ENCODE data around the gene LEF1. TPM values are rescaled to one million over a fixed set of nuclear protein-coding genes. Genes with fewer than 3 reads are reported as not detected.

Gene LEF1
- total RNA-seq, 2 experiments from 2014 or later, result 350 to 367 TPM

- Mint-ChIP-seq H3K27me3 (ENCODE audit: low read depth) (no peaks in the 10 kb centered on the region), H3K36me3 (ENCODE audit: low read depth) (no peaks in the 10 kb centered on the region), H3K27ac (no peak overlapping the region), H3K4me1 (ENCODE audit: low read depth) (peaks cover 29% of the 10 kb centered on the region), H3K9me3 (no peaks in the 10 kb centered on the region), H3K4me3 (no peak overlapping the region)
- intact Hi-C loops (cut with micrococcal nuclease), result loop anchor here (5.0 kb wide), 1 partner anchor 378 kb away; no protein-coding TSS in a partner anchor
- DNase-seq, result no peak
- CTCF ChIA-PET, result interaction anchor here (0.6 to 1.0 kb wide), 4 partner anchors 58 to 175 kb away, joined by 3 to 5 read pairs (median 4); no protein-coding TSS in a partner anchor
Observed at GRCh38 chr4:108193886-108194672, 25.3 kb upstream of the LEF1 start.

DNA sequence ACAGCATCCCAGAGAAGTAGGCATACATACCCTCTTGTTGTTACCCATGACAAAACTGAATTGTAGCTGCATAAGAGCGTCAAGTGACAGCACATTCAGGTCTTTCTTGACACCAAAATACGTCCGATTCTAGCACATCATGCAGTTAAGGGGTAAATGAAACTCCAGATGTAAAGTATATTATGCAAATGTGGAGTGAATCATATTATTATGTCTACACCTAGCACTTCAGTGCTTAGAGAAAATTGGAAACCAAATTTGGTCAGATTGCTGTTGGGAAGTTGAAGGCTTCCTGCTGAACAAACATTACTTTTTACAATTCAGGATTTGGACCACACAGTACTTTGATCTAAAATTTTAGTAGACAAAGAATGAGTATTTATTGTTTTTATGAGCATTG lies 24.2 kb upstream of the LEF1 start:
- no peaks in the 10 kb centered on the region for H3K27me3 Mint-ChIP-seq (ENCODE audit: low read depth)
- no peaks in the 10 kb centered on the region for H3K9me3 Mint-ChIP-seq
- intact Hi-C loops (cut with micrococcal nuclease), result loop anchor here (5.0 kb wide), 1 partner anchor 379 kb away; no protein-coding TSS in a partner anchor
- H3K4me3 Mint-ChIP-seq, result no peak overlapping the region
- no peaks in the 10 kb centered on the region for H3K36me3 Mint-ChIP-seq (ENCODE audit: low read depth)
- no peak overlapping the region for H3K27ac Mint-ChIP-seq
- CTCF ChIA-PET, result interaction anchor here (0.8 to 1.0 kb wide), 2 partner anchors 163 to 174 kb away, joined by 4 to 5 read pairs; no protein-coding TSS in a partner anchor
- no peak for DNase-seq
- peaks cover 29% of the 10 kb centered on the region for H3K4me1 Mint-ChIP-seq (ENCODE audit: low read depth)

- no peaks in the 10 kb centered on the region for H3K36me3 Mint-ChIP-seq (ENCODE audit: low read depth)
- CTCF ChIA-PET, result no interaction called here
- H3K4me1 Mint-ChIP-seq (ENCODE audit: low read depth), result peaks cover 29% of the 10 kb centered on the region
- intact Hi-C loops (cut with micrococcal nuclease), result loop anchor here (5.0 kb wide), 1 partner anchor 380 kb away; no protein-coding TSS in a partner anchor
- no peaks in the 10 kb centered on the region for H3K9me3 Mint-ChIP-seq
- H3K27me3 Mint-ChIP-seq (ENCODE audit: low read depth), result no peaks in the 10 kb centered on the region
- no peak overlapping the region for H3K4me3 Mint-ChIP-seq
- no peak for DNase-seq
- no peak overlapping the region for H3K27ac Mint-ChIP-seq
Observed at GRCh38 chr4:108192056-108192455, 23.3 kb upstream of the LEF1 start.

- CTCF ChIA-PET, result interaction anchor here (0.6 kb wide), 1 partner anchor 69 kb away, joined by 3 read pairs; no protein-coding TSS in a partner anchor
Observed at GRCh38 chr4:108191269-108191914, 22.7 kb upstream of the LEF1 start.

GRCh38 chr4:108188770-108189169 lies 20.0 kb upstream of the LEF1 start:
- H3K4me1 Mint-ChIP-seq (ENCODE audit: low read depth), result peaks cover 32% of the 10 kb centered on the region
- H3K9me3 Mint-ChIP-seq, result no peaks in the 10 kb centered on the region
- DNase-seq, result no peak
- H3K4me3 Mint-ChIP-seq, result no peak overlapping the region
- no peaks in the 10 kb centered on the region for H3K36me3 Mint-ChIP-seq (ENCODE audit: low read depth)
- H3K27me3 Mint-ChIP-seq (ENCODE audit: low read depth), result no peaks in the 10 kb centered on the region
- intact Hi-C loops (cut with micrococcal nuclease), result no loop called here
- CTCF ChIA-PET, result interaction anchor here (0.7 kb wide), 1 partner anchor 10 kb away, joined by 3 read pairs; no protein-coding TSS in a partner anchor
- no peak overlapping the region for H3K27ac Mint-ChIP-seq

More at GRCh38 chr4:108191269-108191914, 22.7 kb upstream of the LEF1 start:
- Mint-ChIP-seq H3K4me3 (no peak overlapping the region), H3K4me1 (ENCODE audit: low read depth) (peaks cover 29% of the 10 kb centered on the region), H3K9me3 (no peaks in the 10 kb centered on the region), H3K27ac (no peak overlapping the region), H3K27me3 (ENCODE audit: low read depth) (no peaks in the 10 kb centered on the region), H3K36me3 (ENCODE audit: low read depth) (no peaks in the 10 kb centered on the region)
- intact Hi-C loops (cut with micrococcal nuclease), result loop anchor here (5.0 kb wide), 1 partner anchor 381 kb away; no protein-coding TSS in a partner anchor
- DNase-seq, result peak; percentile 30

DNA sequence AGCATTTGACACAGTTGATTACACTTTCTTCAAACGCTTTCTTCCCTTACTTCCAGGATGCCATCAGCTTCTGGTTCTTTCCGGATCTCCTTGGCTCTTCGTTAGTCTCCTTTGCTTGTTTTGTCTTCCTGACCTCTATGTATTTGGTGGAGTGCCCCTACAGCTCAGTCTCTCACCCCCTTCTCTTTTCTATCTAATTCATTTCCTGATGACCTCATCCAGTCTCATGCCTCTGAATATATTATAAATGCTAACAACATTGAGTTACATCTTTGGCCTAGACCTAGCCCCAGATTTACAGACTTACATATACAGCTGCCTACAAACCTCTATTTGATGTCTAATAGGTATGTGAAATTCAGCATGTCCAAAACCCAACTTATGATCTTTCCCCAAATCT lies 16.5 kb upstream of the LEF1 start:
- intact Hi-C loops (cut with micrococcal nuclease), result no loop called here
- CTCF ChIA-PET, result no interaction called here
- Mint-ChIP-seq H3K4me1 (ENCODE audit: low read depth) (peaks cover 19% of the 10 kb centered on the region), H3K36me3 (ENCODE audit: low read depth) (no peaks in the 10 kb centered on the region), H3K9me3 (no peaks in the 10 kb centered on the region), H3K27ac (no peak overlapping the region), H3K27me3 (ENCODE audit: low read depth) (no peaks in the 10 kb centered on the region), H3K4me3 (no peak overlapping the region)
- DNase-seq, result no peak

DNA sequence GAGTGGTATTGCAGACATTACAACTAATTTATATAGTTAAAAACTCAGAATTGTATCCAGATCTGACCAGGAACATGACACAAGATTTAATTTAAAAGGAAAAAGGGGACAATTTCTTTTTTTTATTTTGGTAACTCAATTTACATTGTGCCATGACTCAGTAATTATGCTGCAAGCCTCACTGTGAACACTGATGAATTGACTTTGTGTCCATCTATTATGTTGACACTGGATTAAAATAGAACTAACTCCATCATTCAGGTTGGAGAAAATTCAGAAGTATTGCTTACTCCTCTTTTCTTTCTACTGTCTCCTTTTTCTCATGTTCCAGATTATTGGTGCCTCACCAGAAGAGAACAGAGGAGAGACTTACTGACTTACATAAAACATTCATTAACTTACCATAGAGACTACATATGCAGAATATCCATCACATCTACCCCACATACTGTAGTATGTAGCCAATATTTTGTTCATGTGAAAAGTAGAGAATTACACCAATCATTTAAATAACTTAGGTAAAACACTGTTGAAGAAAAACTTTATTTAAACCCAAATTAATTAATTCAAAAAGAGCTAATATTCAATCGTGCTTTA lies 15.8 kb upstream of the LEF1 start:
- H3K4me3 Mint-ChIP-seq, result no peak overlapping the region
- H3K36me3 Mint-ChIP-seq (ENCODE audit: low read depth), result no peaks in the 10 kb centered on the region
- CTCF ChIA-PET, result no interaction called here
- intact Hi-C loops (cut with micrococcal nuclease), result no loop called here
- DNase-seq, result no peak
- H3K27me3 Mint-ChIP-seq (ENCODE audit: low read depth), result no peaks in the 10 kb centered on the region
- H3K27ac Mint-ChIP-seq, result no peak overlapping the region
- H3K9me3 Mint-ChIP-seq, result no peaks in the 10 kb centered on the region
- H3K4me1 Mint-ChIP-seq (ENCODE audit: low read depth), result peaks cover 20% of the 10 kb centered on the region

DNA sequence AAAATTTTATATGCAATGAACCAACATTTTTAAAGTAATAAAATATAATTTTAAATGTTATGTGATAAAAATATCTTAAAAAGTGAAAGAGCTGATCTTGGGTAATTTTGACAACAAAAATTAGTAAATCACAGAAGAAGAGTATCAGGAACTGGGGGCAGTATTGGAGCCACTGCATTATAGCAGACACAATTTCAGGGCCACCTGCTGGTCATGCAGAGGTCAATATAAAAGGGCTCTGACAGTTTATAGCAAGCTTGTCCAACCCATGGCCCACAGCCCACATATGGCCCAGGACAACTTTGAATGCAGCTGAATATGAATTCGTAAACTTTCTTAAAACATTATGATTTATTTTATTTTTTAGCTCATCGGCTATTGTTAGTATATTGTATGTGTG lies 13.0 kb upstream of the LEF1 start:
- Mint-ChIP-seq H3K27ac (no peak overlapping the region), H3K36me3 (ENCODE audit: low read depth) (peaks cover 9% of the 10 kb centered on the region), H3K4me1 (ENCODE audit: low read depth) (peaks cover 26% of the 10 kb centered on the region), H3K4me3 (no peak overlapping the region), H3K27me3 (ENCODE audit: low read depth) (no peaks in the 10 kb centered on the region), H3K9me3 (no peaks in the 10 kb centered on the region)
- CTCF ChIA-PET, result interaction anchor here (0.6 to 2.2 kb wide), 4 partner anchors 30 to 465 kb away, joined by 3 to 7 read pairs (median 3); no protein-coding TSS in a partner anchor
- intact Hi-C loops (cut with micrococcal nuclease), result no loop called here
- DNase-seq, result no peak

GRCh38 chr4:108180513-108180912 lies 11.8 kb upstream of the LEF1 start:
- H3K4me3 Mint-ChIP-seq, result no peak overlapping the region
- H3K4me1 Mint-ChIP-seq (ENCODE audit: low read depth), result peaks cover 33% of the 10 kb centered on the region
- CTCF ChIA-PET, result interaction anchor here (0.6 kb wide), 1 partner anchor 119 kb away, joined by 5 read pairs; no protein-coding TSS in a partner anchor
- H3K27me3 Mint-ChIP-seq (ENCODE audit: low read depth), result no peaks in the 10 kb centered on the region
- H3K27ac Mint-ChIP-seq, result peak overlapping the region; percentile 51
- intact Hi-C loops (cut with micrococcal nuclease), result no loop called here
- H3K36me3 Mint-ChIP-seq (ENCODE audit: low read depth), result peaks cover 17% of the 10 kb centered on the region
- no peaks in the 10 kb centered on the region for H3K9me3 Mint-ChIP-seq
- DNase-seq, result no peak

DNA sequence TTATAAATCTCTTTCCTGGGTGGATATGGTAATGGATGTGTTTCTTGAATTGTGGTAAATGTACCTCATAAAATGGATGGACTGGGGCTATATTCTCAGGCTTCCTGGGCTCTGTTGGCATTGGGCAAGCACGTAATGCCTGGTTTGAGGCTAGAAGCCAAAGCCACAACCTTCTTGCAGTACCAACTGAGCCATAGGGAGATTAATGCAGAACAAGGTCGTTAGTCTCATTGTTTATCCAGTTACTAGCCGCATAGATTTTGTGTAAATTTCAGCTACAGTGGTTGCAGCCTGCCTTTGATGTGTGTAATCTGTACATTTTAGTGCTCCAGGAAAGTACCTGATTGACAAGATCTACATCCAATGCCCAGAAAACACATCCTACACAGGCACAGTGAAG lies 7.2 kb upstream of the LEF1 start:
- CTCF ChIA-PET, result no interaction called here
- H3K27ac Mint-ChIP-seq, result no peak overlapping the region
- no peaks in the 10 kb centered on the region for H3K27me3 Mint-ChIP-seq (ENCODE audit: low read depth)
- peaks cover 34% of the 10 kb centered on the region for H3K4me1 Mint-ChIP-seq (ENCODE audit: low read depth)
- H3K36me3 Mint-ChIP-seq (ENCODE audit: low read depth), result peaks cover 19% of the 10 kb centered on the region
- H3K4me3 Mint-ChIP-seq, result no peak overlapping the region
- intact Hi-C loops (cut with micrococcal nuclease), result no loop called here
- no peak for DNase-seq
- H3K9me3 Mint-ChIP-seq, result no peaks in the 10 kb centered on the region

- CTCF ChIA-PET, result no interaction called here
- H3K4me1 Mint-ChIP-seq (ENCODE audit: low read depth), result peaks cover 43% of the 10 kb centered on the region
- H3K9me3 Mint-ChIP-seq, result no peaks in the 10 kb centered on the region
- H3K36me3 Mint-ChIP-seq (ENCODE audit: low read depth), result peaks cover 19% of the 10 kb centered on the region
- intact Hi-C loops (cut with micrococcal nuclease), result loop anchor here (5.0 kb wide), 1 partner anchor 453 kb away; the partner anchor contains the start of gene PAPSS1
- H3K27ac Mint-ChIP-seq, result no peak overlapping the region
- no peak overlapping the region for H3K4me3 Mint-ChIP-seq
- DNase-seq, result no peak
- no peaks in the 10 kb centered on the region for H3K27me3 Mint-ChIP-seq (ENCODE audit: low read depth)
Observed at GRCh38 chr4:108174856-108175255, 6.1 kb upstream of the LEF1 start.

GRCh38 chr4:108173599-108174057 lies 4.9 kb upstream of the LEF1 start:
- Mint-ChIP-seq H3K27ac (peak overlapping the region; percentile 92), H3K36me3 (ENCODE audit: low read depth) (peaks cover 19% of the 10 kb centered on the region), H3K4me3 (peak overlapping the region; percentile 91), H3K27me3 (ENCODE audit: low read depth) (no peaks in the 10 kb centered on the region), H3K9me3 (no peaks in the 10 kb centered on the region), H3K4me1 (ENCODE audit: low read depth) (peaks cover 50% of the 10 kb centered on the region)
- DNase-seq, result no peak
- CTCF ChIA-PET, result interaction anchor here (0.7 to 1.6 kb wide), 4 partner anchors 11 to 399 kb away, joined by 3 to 6 read pairs (median 4); no protein-coding TSS in a partner anchor
- intact Hi-C loops (cut with micrococcal nuclease), result loop anchor here (1.0 to 5.0 kb wide), 4 partner anchors 182 to 451 kb away; partner anchors contain the start of gene PAPSS1
